ENCODE measurements around the gene CYBA. TPM values are rescaled to one million over a fixed set of nuclear protein-coding genes. Genes with fewer than 3 reads are reported as not detected.

CYBA gene
- polyA plus RNA-seq, 1 donor (not counting 4 experiments of a cell fraction or from before 2014, with no cell fraction given) = 4.4 TPM

DNA sequence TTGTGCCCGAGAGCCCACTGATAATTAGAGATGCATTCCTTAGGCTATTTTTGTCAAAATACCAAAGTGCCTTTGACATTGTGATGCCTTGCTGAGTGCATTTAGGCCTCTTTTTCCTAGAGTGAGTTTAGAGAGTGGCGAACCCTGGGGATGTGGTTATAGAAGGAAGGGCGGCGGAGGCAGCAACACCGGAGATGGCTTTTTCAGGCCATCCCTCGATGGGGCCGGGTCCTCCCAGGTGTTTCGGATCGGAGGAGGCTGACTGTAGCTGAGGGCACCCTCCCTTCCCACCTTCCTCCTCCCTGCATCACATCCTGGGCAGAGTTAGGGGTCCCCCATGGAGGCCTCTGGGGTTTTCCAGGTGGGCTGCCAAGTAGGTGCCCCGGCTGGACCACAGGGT is 42.0 kb upstream of the CYBA start:
- Histone ChIP-seq H3K4me1 (ENCODE audit: control insufficient read depth, extremely low read depth, insufficient read depth, low read length) (peaks cover 1% of the 10 kb centered on the region), H3K9me1 (ENCODE audit: control insufficient read depth, extremely low read depth, insufficient read depth, low read length) (no peaks in the 10 kb centered on the region), H3K36me3 (ENCODE audit: control insufficient read depth in 2 of 2, extremely low read depth in 1 of 2, insufficient read depth in 2 of 2, low read length in 2 of 2) (peaks cover 0 to 4% of the 10 kb centered on the region in 2 experiments), H3K9me3 (ENCODE audit: control insufficient read depth, low read depth, low read length) (no peaks in the 10 kb centered on the region), H3K4me2 (ENCODE audit: control insufficient read depth, extremely low read depth, insufficient read depth, low read depth, low read length) (no peak overlapping the region), H3K27ac (ENCODE audit: control insufficient read depth, insufficient read depth, low read length) (no peak overlapping the region), H2AFZ (ENCODE audit: control insufficient read depth, low read length) (no peak overlapping the region), H4K20me1 (ENCODE audit: control insufficient read depth, extremely low read depth, insufficient read depth, low read length) (no peaks in the 10 kb centered on the region), H3K9ac (ENCODE audit: control insufficient read depth, extremely low read depth, insufficient read depth, low read length) (no peak overlapping the region), H3K79me2 (ENCODE audit: control insufficient read depth, insufficient read depth, low read length) (no peaks in the 10 kb centered on the region), H3K27me3 (ENCODE audit: control insufficient read depth, extremely low read depth, insufficient read depth, low read length) (peaks cover 54% of the 10 kb centered on the region), H3K4me3 (ENCODE audit: control insufficient read depth in 2 of 3, extremely low read depth in 1 of 3, insufficient read depth in 2 of 3, low read depth in 1 of 3, low read length in 3 of 3) (no peak overlapping the region)
- TF ChIP-seq, protein P1, sequence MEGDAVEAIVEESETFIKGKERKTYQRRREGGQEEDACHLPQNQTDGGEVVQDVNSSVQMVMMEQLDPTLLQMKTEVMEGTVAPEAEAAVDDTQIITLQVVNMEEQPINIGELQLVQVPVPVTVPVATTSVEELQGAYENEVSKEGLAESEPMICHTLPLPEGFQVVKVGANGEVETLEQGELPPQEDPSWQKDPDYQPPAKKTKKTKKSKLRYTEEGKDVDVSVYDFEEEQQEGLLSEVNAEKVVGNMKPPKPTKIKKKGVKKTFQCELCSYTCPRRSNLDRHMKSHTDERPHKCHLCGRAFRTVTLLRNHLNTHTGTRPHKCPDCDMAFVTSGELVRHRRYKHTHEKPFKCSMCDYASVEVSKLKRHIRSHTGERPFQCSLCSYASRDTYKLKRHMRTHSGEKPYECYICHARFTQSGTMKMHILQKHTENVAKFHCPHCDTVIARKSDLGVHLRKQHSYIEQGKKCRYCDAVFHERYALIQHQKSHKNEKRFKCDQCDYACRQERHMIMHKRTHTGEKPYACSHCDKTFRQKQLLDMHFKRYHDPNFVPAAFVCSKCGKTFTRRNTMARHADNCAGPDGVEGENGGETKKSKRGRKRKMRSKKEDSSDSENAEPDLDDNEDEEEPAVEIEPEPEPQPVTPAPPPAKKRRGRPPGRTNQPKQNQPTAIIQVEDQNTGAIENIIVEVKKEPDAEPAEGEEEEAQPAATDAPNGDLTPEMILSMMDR (optimal IDR thresholded peaks at IDR 0.05 in 1 of 3, IDR thresholded peaks at IDR 0.05 in 1 of 3, conservative IDR thresholded peaks at IDR 0.05 in 1 of 3; ENCODE audit: extremely low read depth in 1 of 3, insufficient read depth in 2 of 3, low read length in 3 of 3) = no peak
- TF ChIP-seq EZH2 (IDR thresholded peaks at IDR 0.05; ENCODE audit: low read length) = no peak
- dilution Hi-C loops (cut with MboI; ENCODE audit: extremely low pct_ligation_motif_present, low sequenced_read_pairs) = no loop called here
- FAIRE-seq = no peak
- no peak for DNase-seq (ENCODE audit: low read depth, low spot score)

DNA sequence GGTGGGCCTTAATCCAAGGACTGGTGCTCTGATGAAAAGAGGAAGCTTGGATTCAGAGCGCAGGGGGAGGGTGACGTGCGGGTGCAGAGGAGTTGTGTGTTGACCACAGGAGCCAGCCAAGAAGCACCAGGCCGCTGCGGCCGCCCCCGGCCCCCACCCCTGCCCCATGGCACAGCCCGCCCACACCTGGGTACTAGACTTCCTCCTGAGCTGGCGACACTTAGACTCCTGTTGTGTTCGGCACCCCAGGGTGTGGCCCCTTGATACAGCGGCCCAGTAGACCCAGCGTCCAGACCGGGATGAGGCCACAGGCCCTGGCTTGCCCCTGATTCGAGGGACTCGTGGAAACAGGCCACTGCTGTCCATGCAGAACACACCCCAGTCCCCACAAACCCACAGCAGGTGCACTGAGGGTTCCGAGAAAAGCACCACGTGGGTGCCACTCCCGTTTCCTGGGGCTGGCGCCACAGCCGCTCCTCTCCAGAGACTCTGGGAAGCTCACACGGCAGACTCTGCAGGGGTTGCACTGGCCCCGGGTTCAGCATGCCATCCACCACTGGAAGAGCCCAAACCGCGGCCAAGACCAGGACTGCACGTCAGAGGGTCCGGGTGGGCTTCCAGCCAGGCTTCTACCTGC is 41.2 kb upstream of the CYBA start:
- no peak overlapping the region for H2AFZ ChIP-seq (ENCODE audit: control insufficient read depth, low read length)
- no peaks in the 10 kb centered on the region for H3K9me3 ChIP-seq (ENCODE audit: control insufficient read depth, low read depth, low read length)
- H3K4me1 ChIP-seq (ENCODE audit: control insufficient read depth, extremely low read depth, insufficient read depth, low read length) = peaks cover 2% of the 10 kb centered on the region
- H3K9me1 ChIP-seq (ENCODE audit: control insufficient read depth, extremely low read depth, insufficient read depth, low read length) = no peaks in the 10 kb centered on the region
- no peak overlapping the region for H3K27ac ChIP-seq (ENCODE audit: control insufficient read depth, insufficient read depth, low read length)
- H3K36me3 ChIP-seq (ENCODE audit: control insufficient read depth in 2 of 2, extremely low read depth in 1 of 2, insufficient read depth in 2 of 2, low read length in 2 of 2) = no peaks in the 10 kb centered on the region
- no peak overlapping the region for H3K9ac ChIP-seq (ENCODE audit: control insufficient read depth, extremely low read depth, insufficient read depth, low read length)
- DNase-seq (ENCODE audit: low read depth, low spot score) = no peak
- H4K20me1 ChIP-seq (ENCODE audit: control insufficient read depth, extremely low read depth, insufficient read depth, low read length) = peaks cover 2% of the 10 kb centered on the region
- dilution Hi-C loops (cut with MboI; ENCODE audit: extremely low pct_ligation_motif_present, low sequenced_read_pairs) = no loop called here
- FAIRE-seq = no peak
- no peaks in the 10 kb centered on the region for H3K79me2 ChIP-seq (ENCODE audit: control insufficient read depth, insufficient read depth, low read length)
- no peak overlapping the region for H3K4me3 ChIP-seq (ENCODE audit: control insufficient read depth in 2 of 3, extremely low read depth in 1 of 3, insufficient read depth in 2 of 3, low read depth in 1 of 3, low read length in 3 of 3)
- H3K4me2 ChIP-seq (ENCODE audit: control insufficient read depth, extremely low read depth, insufficient read depth, low read depth, low read length) = no peak overlapping the region
- no peak for TF ChIP-seq EZH2 (IDR thresholded peaks at IDR 0.05; ENCODE audit: low read length)
- TF ChIP-seq, protein P1 (optimal IDR thresholded peaks at IDR 0.05 in 1 of 3, IDR thresholded peaks at IDR 0.05 in 1 of 3, conservative IDR thresholded peaks at IDR 0.05 in 1 of 3; ENCODE audit: extremely low read depth in 1 of 3, insufficient read depth in 2 of 3, low read length in 3 of 3) = no peak
- H3K27me3 ChIP-seq (ENCODE audit: control insufficient read depth, extremely low read depth, insufficient read depth, low read length) = peaks cover 62% of the 10 kb centered on the region
